IMR-90 (cell line): Measurements from ENCODE around the gene PCGF5.

Source experiments
- CEBPB ChIP-seq: IDR thresholded peaks from 2 replicates; pipeline ENCODE4 v1.6.1; 2012; ENCODE audit warnings: low read depth, low read length, improper control_type of control experiment
- POLR2A ChIP-seq: IDR thresholded peaks from 2 replicates; pipeline ENCODE4 v1.6.1; 2012; ENCODE audit warnings: mild to moderate bottlenecking, low read depth, low read length
- TF ChIP-seq, protein P1 (sequence below): conservative IDR thresholded peaks from 2 replicates; pipeline ENCODE4 v1.5.1; 2012; ENCODE audit warnings: mild to moderate bottlenecking, low read depth, low read length, improper control_type of control experiment

- TF ChIP-seq, protein P1, sequence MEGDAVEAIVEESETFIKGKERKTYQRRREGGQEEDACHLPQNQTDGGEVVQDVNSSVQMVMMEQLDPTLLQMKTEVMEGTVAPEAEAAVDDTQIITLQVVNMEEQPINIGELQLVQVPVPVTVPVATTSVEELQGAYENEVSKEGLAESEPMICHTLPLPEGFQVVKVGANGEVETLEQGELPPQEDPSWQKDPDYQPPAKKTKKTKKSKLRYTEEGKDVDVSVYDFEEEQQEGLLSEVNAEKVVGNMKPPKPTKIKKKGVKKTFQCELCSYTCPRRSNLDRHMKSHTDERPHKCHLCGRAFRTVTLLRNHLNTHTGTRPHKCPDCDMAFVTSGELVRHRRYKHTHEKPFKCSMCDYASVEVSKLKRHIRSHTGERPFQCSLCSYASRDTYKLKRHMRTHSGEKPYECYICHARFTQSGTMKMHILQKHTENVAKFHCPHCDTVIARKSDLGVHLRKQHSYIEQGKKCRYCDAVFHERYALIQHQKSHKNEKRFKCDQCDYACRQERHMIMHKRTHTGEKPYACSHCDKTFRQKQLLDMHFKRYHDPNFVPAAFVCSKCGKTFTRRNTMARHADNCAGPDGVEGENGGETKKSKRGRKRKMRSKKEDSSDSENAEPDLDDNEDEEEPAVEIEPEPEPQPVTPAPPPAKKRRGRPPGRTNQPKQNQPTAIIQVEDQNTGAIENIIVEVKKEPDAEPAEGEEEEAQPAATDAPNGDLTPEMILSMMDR: peak; percentile 97
- TF ChIP-seq POLR2A (0 out of 2 replicates have a peak, but pooled peaks have one; percentile 53), CEBPB (no peak)
Measured at GRCh38 chr10:91298224-91298871, 77.9 kb downstream of the PCGF5 start.
